MM.1S (cell line): ENCODE results near the gene HSD17B4.
"Not testable (repeated sequence)": the region's sequence is repeated elsewhere in the genome, so short reads cannot be mapped to it uniquely, and the experiment has no call there.

Experiments used
- EZH2 ChIP-seq: fragments of 300-600 bp; sonication (generic); optimal IDR thresholded peaks from 2 replicates; pipeline ENCODE3; 2017; ENCODE audit warnings: low read depth, mild to moderate bottlenecking, antibody characterized with exemption, low read length, mixed read lengths
- TF ChIP-seq, protein P1 (sequence below): fragments of 300-600 bp; sonication (generic); IDR thresholded peaks from 2 replicates; pipeline ENCODE4 v1.5.1; 2016; ENCODE audit warnings: antibody characterized with exemption, low read length, mixed read lengths

DNA sequence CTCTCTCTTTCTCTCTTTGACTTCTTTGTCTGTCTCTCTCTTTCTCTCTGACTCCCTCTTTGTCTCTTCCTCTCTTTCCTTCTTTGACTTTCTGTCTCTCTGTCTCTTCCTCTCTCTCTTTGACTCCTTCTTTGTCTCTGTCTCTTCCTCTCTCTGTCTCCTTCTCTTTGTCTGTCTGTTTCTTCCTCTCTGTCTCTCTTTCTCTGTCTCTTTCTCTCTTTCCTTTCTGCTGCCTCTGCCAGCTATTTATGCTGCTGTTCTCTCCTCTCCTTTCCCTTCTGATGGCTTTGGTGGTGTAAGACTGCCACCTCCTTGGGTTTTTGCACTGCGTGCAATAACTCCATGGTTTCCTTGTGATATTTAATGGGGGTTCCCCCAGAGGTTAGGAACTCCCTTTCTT, 24.1 kb upstream of the HSD17B4 start:
- TF ChIP-seq, protein P1, sequence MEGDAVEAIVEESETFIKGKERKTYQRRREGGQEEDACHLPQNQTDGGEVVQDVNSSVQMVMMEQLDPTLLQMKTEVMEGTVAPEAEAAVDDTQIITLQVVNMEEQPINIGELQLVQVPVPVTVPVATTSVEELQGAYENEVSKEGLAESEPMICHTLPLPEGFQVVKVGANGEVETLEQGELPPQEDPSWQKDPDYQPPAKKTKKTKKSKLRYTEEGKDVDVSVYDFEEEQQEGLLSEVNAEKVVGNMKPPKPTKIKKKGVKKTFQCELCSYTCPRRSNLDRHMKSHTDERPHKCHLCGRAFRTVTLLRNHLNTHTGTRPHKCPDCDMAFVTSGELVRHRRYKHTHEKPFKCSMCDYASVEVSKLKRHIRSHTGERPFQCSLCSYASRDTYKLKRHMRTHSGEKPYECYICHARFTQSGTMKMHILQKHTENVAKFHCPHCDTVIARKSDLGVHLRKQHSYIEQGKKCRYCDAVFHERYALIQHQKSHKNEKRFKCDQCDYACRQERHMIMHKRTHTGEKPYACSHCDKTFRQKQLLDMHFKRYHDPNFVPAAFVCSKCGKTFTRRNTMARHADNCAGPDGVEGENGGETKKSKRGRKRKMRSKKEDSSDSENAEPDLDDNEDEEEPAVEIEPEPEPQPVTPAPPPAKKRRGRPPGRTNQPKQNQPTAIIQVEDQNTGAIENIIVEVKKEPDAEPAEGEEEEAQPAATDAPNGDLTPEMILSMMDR: not testable (repeated sequence)
- TF ChIP-seq EZH2: not testable (repeated sequence)
